IPS DF 19.7 (cell line): Measurements from ENCODE around the gene MTA2.
A peak's percentile ranks its signal among the peaks of the same experiment; 100 is the strongest.
"Not testable (repeated sequence)": the region's sequence is repeated elsewhere in the genome, so short reads cannot be mapped to it uniquely, and the experiment has no call there.

Experiments
- DNase-seq: peaks from one replicate; pipeline ENCODE4 v3.0.0-alpha.2; 2013; ENCODE audit warnings: low read depth, low spot score

MTA2 gene

GRCh38 chr11:62601372-62602140, at the start of gene MTA2:
TSS of gene MTA2 (minus strand) at chr11:62601865. CDS start at chr11:62601450, 415 bp downstream.
- DNase-seq = no peak

GRCh38 chr11:62650283-62650682, 48.6 kb upstream of the MTA2 start:
- not testable (repeated sequence) for DNase-seq

GRCh38 chr11:62649486-62649885, 47.8 kb upstream of the MTA2 start:
- DNase-seq = no peak

- no peak for DNase-seq
Observed at GRCh38 chr11:62648967-62649364, 47.3 kb upstream of the MTA2 start.

GRCh38 chr11:62648185-62648966, 46.7 kb upstream of the MTA2 start:
- DNase-seq = no peak

- no peak for DNase-seq
Observed at GRCh38 chr11:62647609-62648005, 45.9 kb upstream of the MTA2 start.

- no peak for DNase-seq
Observed at GRCh38 chr11:62646825-62647608, 45.4 kb upstream of the MTA2 start.

GRCh38 chr11:62645946-62646824, 44.5 kb upstream of the MTA2 start, which contains the start of gene GANAB:
TSS of gene GANAB (minus strand) at chr11:62646613. CDS start at chr11:62646599, 14 bp downstream.
- DNase-seq = peak; percentile 75

- DNase-seq = no peak
Observed at GRCh38 chr11:62645671-62645945, 43.9 kb upstream of the MTA2 start.

GRCh38 chr11:62644220-62644619, 42.6 kb upstream of the MTA2 start:
- no peak for DNase-seq

GRCh38 chr11:62632492-62632891, 30.8 kb upstream of the MTA2 start:
- DNase-seq = no peak

GRCh38 chr11:62627713-62628112, 26.0 kb upstream of the MTA2 start:
- DNase-seq = no peak

GRCh38 chr11:62622476-62623089, 20.9 kb upstream of the MTA2 start:
- DNase-seq = no peak

GRCh38 chr11:62621567-62622470, 20.2 kb upstream of the MTA2 start, which contains the start of gene B3GAT3:
TSS of gene B3GAT3 (minus strand) at chr11:62621986. CDS start at chr11:62621947, 39 bp downstream.
- DNase-seq = peak; percentile 95

GRCh38 chr11:62621027-62621566, 19.4 kb upstream of the MTA2 start:
- no peak for DNase-seq

- not testable (repeated sequence) for DNase-seq
Observed at GRCh38 chr11:62616957-62617356, 15.3 kb upstream of the MTA2 start.

- no peak for DNase-seq
Observed at GRCh38 chr11:62615521-62615920, 13.9 kb upstream of the MTA2 start.

GRCh38 chr11:62614275-62614674, 12.6 kb upstream of the MTA2 start:
- no peak for DNase-seq

- no peak for DNase-seq
Observed at GRCh38 chr11:62613291-62613778, 11.7 kb upstream of the MTA2 start.
